HUES64 (cell line): ENCODE measurements around the gene RAB11A.

ENCODE experiments used
- H3K27ac ChIP-seq: 2 replicates; pipeline ENCODE4 v1.7.0; 2013; ENCODE audit warnings: low read depth, low read length, inconsistent platforms
- H3K27me3 ChIP-seq: 2 replicates; pipeline ENCODE4 v1.6.1; 2013; ENCODE audit warnings: mild to moderate bottlenecking, low read length; ENCODE audit not compliant: insufficient read depth
- H3K36me3 ChIP-seq: 2 replicates; pipeline ENCODE4 v1.6.1; 2013; ENCODE audit warnings: mild to moderate bottlenecking, low read length; ENCODE audit not compliant: insufficient read depth
- H3K4me1 ChIP-seq: 2 replicates; pipeline ENCODE4 v1.6.1; 2013; ENCODE audit warnings: mild to moderate bottlenecking, low read length, moderate library complexity; ENCODE audit not compliant: insufficient read depth
- H3K4me3 ChIP-seq: 2 replicates; pipeline ENCODE4 v1.5.1; 2013; ENCODE audit warnings: mild to moderate bottlenecking, low read length, moderate library complexity
- H3K9ac ChIP-seq: 2 replicates; pipeline ENCODE4 v1.6.1; 2013; ENCODE audit warnings: mild to moderate bottlenecking, low read depth, low read length
- H3K9me3 ChIP-seq: 2 replicates; pipeline ENCODE4 v1.6.1; 2013; ENCODE audit warnings: low read depth, low read length; ENCODE audit not compliant: insufficient read depth
- WGBS: fragments of 150-250, 120-280 bp; methylation state at CpG from one replicate; pipeline ENCODE4 v1.1.7; 2013; ENCODE audit warnings: missing lambda C conversion rate; 5-methylcytosine and 5-hydroxymethylcytosine counted together

Gene RAB11A

GRCh38 chr15:65910341-65910740 lies 41.0 kb downstream of the RAB11A start:
- H3K4me3 ChIP-seq: no peak overlapping the region
- peaks cover 18% of the 10 kb centered on the region for H3K36me3 ChIP-seq
- H3K9ac ChIP-seq: no peak overlapping the region
- WGBS: 95% methylated on average over 4 of the region's 4 CpGs
- no peaks in the 10 kb centered on the region for H3K9me3 ChIP-seq
- H3K27ac ChIP-seq: no peak overlapping the region
- H3K27me3 ChIP-seq: no peaks in the 10 kb centered on the region
- H3K4me1 ChIP-seq: no peaks in the 10 kb centered on the region

- H3K4me3 ChIP-seq: no peak overlapping the region
- H3K4me1 ChIP-seq: no peaks in the 10 kb centered on the region
- H3K27ac ChIP-seq: no peak overlapping the region
- peaks cover 13% of the 10 kb centered on the region for H3K36me3 ChIP-seq
- no peaks in the 10 kb centered on the region for H3K27me3 ChIP-seq
- no peaks in the 10 kb centered on the region for H3K9me3 ChIP-seq
- H3K9ac ChIP-seq: no peak overlapping the region
- 95% methylated on average over 2 of the region's 2 CpGs for WGBS
These were observed 42.9 kb downstream of the RAB11A start for GRCh38 chr15:65912235-65912634.

- H3K4me1 ChIP-seq: no peaks in the 10 kb centered on the region
- H3K27ac ChIP-seq: no peak overlapping the region
- H3K9ac ChIP-seq: no peak overlapping the region
- H3K27me3 ChIP-seq: no peaks in the 10 kb centered on the region
- WGBS: 94% methylated on average over 11 of the region's 13 CpGs
- H3K9me3 ChIP-seq: no peaks in the 10 kb centered on the region
- no peak overlapping the region for H3K4me3 ChIP-seq
- H3K36me3 ChIP-seq: peaks cover 5% of the 10 kb centered on the region; the same call in 1 of the 2 replicates
These were observed 44.4 kb downstream of the RAB11A start for GRCh38 chr15:65913631-65914199.

GRCh38 chr15:65914386-65914785 lies 45.1 kb downstream of the RAB11A start:
- H3K27me3 ChIP-seq: no peaks in the 10 kb centered on the region
- peaks cover 5% of the 10 kb centered on the region; the same call in 1 of the 2 replicates for H3K36me3 ChIP-seq
- WGBS: 92% methylated on average over 4 of the region's 4 CpGs
- no peak overlapping the region for H3K9ac ChIP-seq
- H3K27ac ChIP-seq: no peak overlapping the region
- H3K9me3 ChIP-seq: no peaks in the 10 kb centered on the region
- no peak overlapping the region for H3K4me3 ChIP-seq
- H3K4me1 ChIP-seq: no peaks in the 10 kb centered on the region

GRCh38 chr15:65914981-65915925 lies 46.0 kb downstream of the RAB11A start:
- Histone ChIP-seq H3K9me3 (no peaks in the 10 kb centered on the region), H3K27me3 (no peaks in the 10 kb centered on the region), H3K27ac (no peak overlapping the region), H3K4me1 (no peaks in the 10 kb centered on the region), H3K36me3 (peaks cover 5% of the 10 kb centered on the region; the same call in 1 of the 2 replicates), H3K9ac (no peak overlapping the region), H3K4me3 (no peak overlapping the region)
- WGBS: 90% methylated on average over 8 of the region's 8 CpGs

- H3K36me3 ChIP-seq: no peaks in the 10 kb centered on the region
- no peaks in the 10 kb centered on the region for H3K27me3 ChIP-seq
- no peak overlapping the region for H3K27ac ChIP-seq
- H3K9ac ChIP-seq: no peak overlapping the region
- WGBS: 94% methylated on average over 7 of the region's 7 CpGs
- no peak overlapping the region for H3K4me3 ChIP-seq
- H3K9me3 ChIP-seq: no peaks in the 10 kb centered on the region
- no peaks in the 10 kb centered on the region for H3K4me1 ChIP-seq
These were observed 46.9 kb downstream of the RAB11A start for GRCh38 chr15:65916041-65916663.

GRCh38 chr15:65916664-65917406 lies 47.5 kb downstream of the RAB11A start:
- Histone ChIP-seq H3K27me3 (no peaks in the 10 kb centered on the region), H3K4me1 (peaks cover 5% of the 10 kb centered on the region; the same call in 1 of the 2 replicates), H3K4me3 (no peak overlapping the region), H3K27ac (no peak overlapping the region), H3K9ac (no peak overlapping the region), H3K36me3 (no peaks in the 10 kb centered on the region), H3K9me3 (no peaks in the 10 kb centered on the region)
- WGBS: 58% methylated on average over 16 of the region's 16 CpGs

- Histone ChIP-seq H3K4me3 (no peak overlapping the region), H3K36me3 (no peaks in the 10 kb centered on the region), H3K9me3 (no peaks in the 10 kb centered on the region), H3K9ac (no peak overlapping the region), H3K4me1 (peaks cover 6% of the 10 kb centered on the region; the same call in 1 of the 2 replicates), H3K27ac (no peak overlapping the region), H3K27me3 (no peaks in the 10 kb centered on the region)
- WGBS: 84% methylated on average over 3 of the region's 3 CpGs
These were observed 48.1 kb downstream of the RAB11A start for GRCh38 chr15:65917407-65917756.

GRCh38 chr15:65917936-65918335 lies 48.6 kb downstream of the RAB11A start:
- 91% methylated on average over 4 of the region's 4 CpGs for WGBS

GRCh38 chr15:65918357-65918920 lies 49.1 kb downstream of the RAB11A start:
- no peak overlapping the region for H3K9ac ChIP-seq
- H3K4me3 ChIP-seq: no peak overlapping the region
- WGBS: 94% methylated on average over 3 of the region's 3 CpGs
- H3K36me3 ChIP-seq: no peaks in the 10 kb centered on the region
- H3K4me1 ChIP-seq: peaks cover 6% of the 10 kb centered on the region; the same call in 1 of the 2 replicates
- no peak overlapping the region for H3K27ac ChIP-seq
- H3K27me3 ChIP-seq: no peaks in the 10 kb centered on the region
- H3K9me3 ChIP-seq: no peaks in the 10 kb centered on the region

More at GRCh38 chr15:65917936-65918335, 48.6 kb downstream of the RAB11A start:
- H3K9me3 ChIP-seq: no peaks in the 10 kb centered on the region
- H3K4me1 ChIP-seq: peaks cover 6% of the 10 kb centered on the region; the same call in 1 of the 2 replicates
- no peak overlapping the region for H3K9ac ChIP-seq
- no peaks in the 10 kb centered on the region for H3K27me3 ChIP-seq
- H3K4me3 ChIP-seq: no peak overlapping the region
- no peaks in the 10 kb centered on the region for H3K36me3 ChIP-seq
- no peak overlapping the region for H3K27ac ChIP-seq
